Heart right ventricle (tissue), 16 donors: Measurements from ENCODE around the gene STEAP1B. TPM values are rescaled to one million over a fixed set of nuclear protein-coding genes. Genes with fewer than 3 reads are reported as not detected.

Experiments used
- ATAC-seq, 8 donors: fragments of 200-7000 bp; cut with Tn5 transposase; one replicate each; pipeline ENCODE4 v1.9.1; 2020; ENCODE audit warnings: mild to moderate bottlenecking in 8 of 8, moderate library complexity in 8 of 8, moderate number of reproducible peaks in 1 of 8
- DNase-seq, 2 donors: peaks; one replicate each; pipeline ENCODE4 v3.0.0-alpha.2; 2020
- H3K27ac ChIP-seq, 10 donors: fragments of 200-600 bp; sonication (generic) in 2 of 10; one replicate each; pipeline versions ENCODE4 v1.5.0 to v1.8.0; 2020 to 2022; ENCODE audit warnings: mild to moderate bottlenecking in 3 of 10
- H3K27me3 ChIP-seq, 7 donors: fragments of 200-600 bp; one replicate each; pipeline ENCODE4 v1.8.0; 2021 to 2022; ENCODE audit warnings: mild to moderate bottlenecking in 2 of 7
- H3K36me3 ChIP-seq, 9 donors: fragments of 200-600 bp; sonication (generic) in 1 of 9; one replicate each; pipeline versions ENCODE4 v1.5.0 to v1.8.0; 2020 to 2022; ENCODE audit warnings: mild to moderate bottlenecking in 2 of 9
- H3K4me1 ChIP-seq, 9 donors: fragments of 200-600 bp; sonication (generic) in 1 of 9; one replicate each; pipeline versions ENCODE4 v1.5.0 to v1.8.0; 2020 to 2022; ENCODE audit warnings: mild to moderate bottlenecking in 4 of 9
- H3K4me3 ChIP-seq, 10 donors: fragments of 200-600 bp; sonication (generic) in 2 of 10; one replicate each; pipeline versions ENCODE4 v1.5.0 to v1.8.0; 2020 to 2022; ENCODE audit warnings: mild to moderate bottlenecking in 7 of 10, moderate library complexity in 2 of 10
- H3K9me3 ChIP-seq, 11 donors: fragments of 200-600 bp in 10 of 11; sonication (generic) in 2 of 11; one replicate each; pipeline versions ENCODE4 v1.5.0 to v1.8.0; 2013 to 2022; ENCODE audit warnings: mild to moderate bottlenecking in 2 of 11, control low read depth in 1 of 11, moderate library complexity in 1 of 11
- CTCF ChIP-seq, 9 donors: fragments of 200-600 bp; sonication (generic) in 2 of 9; IDR thresholded peaks; one replicate each; pipeline versions ENCODE4 v1.5.0 to v1.8.0; 2021 to 2022; ENCODE audit warnings: antibody characterized with exemption in 9 of 9, mild to moderate bottlenecking in 5 of 9, moderate library complexity in 1 of 9
- WGBS, 2 donors: extraction: QIAGEN DNeasy Blood & Tissue Kit; methylation state at CpG; one replicate each; pipeline ENCODE4 v1.1.7; 2013; ENCODE audit warnings: inconsistent platforms in 1 of 2; 5-methylcytosine and 5-hydroxymethylcytosine counted together
- intact Hi-C, 10 donors: fragments of 100-400 bp; cut with DNase I; formaldehyde crosslinking; loops; one replicate each; pipeline versions ENCODE4 v1.11.1 to v1.14.2; 2022
- polyA plus RNA-seq, 2 donors: library from polyadenylated mRNA; stranded (reverse); fragments of 200-250 nt; gene quantifications; one replicate each; pipeline ENCODE4 v1.2.3, GENCODE V29; 2013
- total RNA-seq, 10 donors: library from RNA; stranded (reverse); fragmentation: NEBNext Ultra II Directional in 3 of 10; extraction: Animal tissue kit (Norgen Biotek cat#: 25700) in 3 of 10; gene quantifications; one replicate each; pipeline versions ENCODE4 v1.2.1 to v1.2.4, GENCODE V29; 2021 to 2023
- donor health status: Arrhythmogenic right ventricular cardiomyopathy.
- donor health status: ischemic (EF 13 %, LVEDD 7.1; RV severe dilation, severe dysfunction).
- donor health status: healthy with polysubstance abuse.
- donor health status: DM: no; HTN: yes; CAD: no.
- donor health status: DM: no; HTN: no; CAD: no.
- donor health status: ischemic (EF 25% LVEDD 6.9; RV normal size, moderate dysfunction).
- donor health status: ischemic (EF 25% LVEDD 5.7; RV mildly dilated, moderate dysfunction).
- donor health status: healthy.
- donor health status: DM: yes; HTN: yes; CAD: no.
- donor health status: Ischemic cardiomyopathy.
- donor health status: ischemic (EF 35%, LVEDD 5.7; RV mildly dilated, moderate dysfunction).
- donor health status: nonischemic (EF 11% LVEDD 7.7; RV severe dilation, severe dysfunction).
- donor health status: DM: yes; HTN: yes; CAD: no.
- donor health status: PGD.
- donor health status: ischemic (EF 29% LVEDD 5.4; RV normal size, mild dysfunction).
- donor health status: nonischemic (EF 23%, LVEDD 6.1; RV moderate dilation, normal function).

Gene STEAP1B
- total and polyA plus RNA-seq, 12 donors, result 0.15 to 0.76 (median 0.40) TPM; not detected in 2

GRCh38 chr7:22432203-22432718 lies 67.7 kb downstream of the STEAP1B start:
- H3K27ac ChIP-seq, result peak overlapping the region in 3 of 10 donors; percentile 43 to 50 (median 49)
- peaks cover 0 to 15% (median 4%) of the 10 kb centered on the region in 9 donors for H3K4me1 ChIP-seq
- TF ChIP-seq CTCF (IDR thresholded peaks at IDR 0.05), result no peak
- H3K36me3 ChIP-seq, result no peaks in the 10 kb centered on the region
- H3K4me3 ChIP-seq, result no peak overlapping the region
- DNase-seq, result no peak
- H3K9me3 ChIP-seq, result no peaks in the 10 kb centered on the region
- WGBS, 2 donors, result 95 to 97% methylated on average over 3 of the region's 3 CpGs
- intact Hi-C loops, result no loop called here
- H3K27me3 ChIP-seq, result no peaks in the 10 kb centered on the region
- ATAC-seq, result no peak

GRCh38 chr7:22430457-22430856 lies 69.5 kb downstream of the STEAP1B start:
- Histone ChIP-seq H3K36me3 (no peaks in the 10 kb centered on the region), H3K27ac (no peak overlapping the region), H3K4me1 (peaks cover 0 to 15% (median 4%) of the 10 kb centered on the region in 9 donors), H3K4me3 (no peak overlapping the region), H3K9me3 (no peaks in the 10 kb centered on the region), H3K27me3 (no peaks in the 10 kb centered on the region)
- DNase-seq (no peak), ATAC-seq (no peak)
- TF ChIP-seq CTCF (IDR thresholded peaks at IDR 0.05), result no peak
- intact Hi-C loops, result no loop called here
- 69 to 70% methylated on average over 5 of the region's 5 CpGs for WGBS, 2 donors

GRCh38 chr7:22429386-22429785 lies 70.6 kb downstream of the STEAP1B start:
- intact Hi-C loops, result no loop called here
- Histone ChIP-seq H3K4me1 (peaks cover 0 to 15% (median 4%) of the 10 kb centered on the region in 9 donors), H3K27ac (no peak overlapping the region), H3K36me3 (no peaks in the 10 kb centered on the region), H3K9me3 (no peaks in the 10 kb centered on the region), H3K4me3 (no peak overlapping the region), H3K27me3 (no peaks in the 10 kb centered on the region)
- WGBS, 2 donors, result 89% methylated on average over 2 of the region's 2 CpGs
- DNase-seq, result no peak
- TF ChIP-seq CTCF (IDR thresholded peaks at IDR 0.05), result no peak
- no peak for ATAC-seq

GRCh38 chr7:22427855-22428254 lies 72.1 kb downstream of the STEAP1B start:
- TF ChIP-seq CTCF (IDR thresholded peaks at IDR 0.05), result no peak
- H3K27ac ChIP-seq, result no peak overlapping the region
- peaks cover 0 to 6% (median 0%) of the 10 kb centered on the region in 9 donors for H3K4me1 ChIP-seq
- H3K27me3 ChIP-seq, result no peaks in the 10 kb centered on the region
- H3K36me3 ChIP-seq, result no peaks in the 10 kb centered on the region
- H3K4me3 ChIP-seq, result no peak overlapping the region
- 91% methylated on average over 2 of the region's 2 CpGs for WGBS, 2 donors
- intact Hi-C loops, result no loop called here
- no peak for ATAC-seq
- no peak for DNase-seq
- H3K9me3 ChIP-seq, result no peaks in the 10 kb centered on the region
